ENCODE data around the gene TRNT1.

The TRNT1 gene

GRCh38 chr3:3133500-3133899, 6.8 kb downstream of the TRNT1 start:
- DNase-seq: peak; percentile 8 to 9
- TF ChIP-seq GATA1 (IDR thresholded peaks at IDR 0.05; ENCODE audit: low read depth, low read length): no peak
- no peak for TF ChIP-seq POLR2A (IDR thresholded peaks at IDR 0.05; ENCODE audit: low read length)

- no peak for DNase-seq
Observed at GRCh38 chr3:3134750-3135448, 8.2 kb downstream of the TRNT1 start.

GRCh38 chr3:3137526-3137925, 10.8 kb downstream of the TRNT1 start:
- no peak for DNase-seq

More at GRCh38 chr3:3134750-3135448, 8.2 kb downstream of the TRNT1 start:
- TF ChIP-seq POLR2A (IDR thresholded peaks at IDR 0.05; ENCODE audit: low read length): no peak
- no peak for TF ChIP-seq GATA1 (IDR thresholded peaks at IDR 0.05; ENCODE audit: low read depth, low read length)

GRCh38 chr3:3141939-3142338, 15.2 kb downstream of the TRNT1 start:
- DNase-seq: peak in 1 of 2 experiments; percentile 4
- no peak for TF ChIP-seq GATA1 (IDR thresholded peaks at IDR 0.05; ENCODE audit: low read depth, low read length)
- no peak for TF ChIP-seq POLR2A (IDR thresholded peaks at IDR 0.05; ENCODE audit: low read length)

More at GRCh38 chr3:3137526-3137925, 10.8 kb downstream of the TRNT1 start:
- TF ChIP-seq GATA1 (IDR thresholded peaks at IDR 0.05; ENCODE audit: low read depth, low read length) (no peak), POLR2A (IDR thresholded peaks at IDR 0.05; ENCODE audit: low read length) (no peak)

- TF ChIP-seq POLR2A (IDR thresholded peaks at IDR 0.05; ENCODE audit: low read length): no peak
- no peak for TF ChIP-seq GATA1 (IDR thresholded peaks at IDR 0.05; ENCODE audit: low read depth, low read length)
- DNase-seq: no peak
Observed at GRCh38 chr3:3145831-3146230, 19.1 kb downstream of the TRNT1 start.

GRCh38 chr3:3149560-3149959, 22.8 kb downstream of the TRNT1 start:
- DNase-seq: no peak
- no peak for TF ChIP-seq POLR2A (IDR thresholded peaks at IDR 0.05; ENCODE audit: low read length)
- TF ChIP-seq GATA1 (IDR thresholded peaks at IDR 0.05; ENCODE audit: low read depth, low read length): no peak

GRCh38 chr3:3151513-3151912, 24.8 kb downstream of the TRNT1 start:
- no peak for TF ChIP-seq POLR2A (IDR thresholded peaks at IDR 0.05; ENCODE audit: low read length)
- no peak for TF ChIP-seq GATA1 (IDR thresholded peaks at IDR 0.05; ENCODE audit: low read depth, low read length)
- no peak for DNase-seq

- no peak for DNase-seq
- no peak for TF ChIP-seq POLR2A (IDR thresholded peaks at IDR 0.05; ENCODE audit: low read length)
- TF ChIP-seq GATA1 (IDR thresholded peaks at IDR 0.05; ENCODE audit: low read depth, low read length): no peak
Observed at GRCh38 chr3:3154879-3155610, 28.3 kb downstream of the TRNT1 start.

- no peak for DNase-seq
- TF ChIP-seq POLR2A (IDR thresholded peaks at IDR 0.05; ENCODE audit: low read length): no peak
Observed at GRCh38 chr3:3157484-3157883, 30.7 kb downstream of the TRNT1 start.

- DNase-seq: no peak
- TF ChIP-seq GATA1 (IDR thresholded peaks at IDR 0.05; ENCODE audit: low read depth, low read length) (no peak), POLR2A (IDR thresholded peaks at IDR 0.05; ENCODE audit: low read length) (no peak)
Observed at GRCh38 chr3:3160826-3161225, 34.1 kb downstream of the TRNT1 start.

- TF ChIP-seq POLR2A (IDR thresholded peaks at IDR 0.05; ENCODE audit: low read length): no peak
- DNase-seq: no peak
Observed at GRCh38 chr3:3165241-3165640, 38.5 kb downstream of the TRNT1 start.

- TF ChIP-seq POLR2A (IDR thresholded peaks at IDR 0.05; ENCODE audit: low read length) (no peak), GATA1 (IDR thresholded peaks at IDR 0.05; ENCODE audit: low read depth, low read length) (no peak)
Observed at GRCh38 chr3:3165650-3166049, 38.9 kb downstream of the TRNT1 start.

GRCh38 chr3:3170998-3171397, 44.3 kb downstream of the TRNT1 start:
- TF ChIP-seq POLR2A (IDR thresholded peaks at IDR 0.05; ENCODE audit: low read length) (no peak), GATA1 (IDR thresholded peaks at IDR 0.05; ENCODE audit: low read depth, low read length) (no peak)
- peak; percentile 41 to 65 for DNase-seq

More at GRCh38 chr3:3165650-3166049, 38.9 kb downstream of the TRNT1 start:
- DNase-seq: no peak

GRCh38 chr3:3172627-3173026, 45.9 kb downstream of the TRNT1 start:
- TF ChIP-seq POLR2A (IDR thresholded peaks at IDR 0.05; ENCODE audit: low read length) (no peak), GATA1 (IDR thresholded peaks at IDR 0.05; ENCODE audit: low read depth, low read length) (no peak)
- DNase-seq: peak; percentile 6 to 19
